PC-3 (cell line): ENCODE data around the gene PPY. TPM values are rescaled to one million over a fixed set of nuclear protein-coding genes. Genes with fewer than 3 reads are reported as not detected.

Experiments used
- ATAC-seq: fragments of 200-7000 bp; cut with Tn5 transposase; 2 replicates; pipeline ENCODE4 v1.9.1; 2020; ENCODE audit warnings: mild to moderate bottlenecking, moderate library complexity
- BruUV-seq: library from RNA; stranded (reverse); fragments of 400-500 nt; replicated peaks from 2 replicates; lab custom pipeline; 2021; lab: Mats Ljungman, UMichigan
- CTCF ChIA-PET: fragments of 300-600 bp; sonication (Branson Sonifier 250); formaldehyde crosslinking; loops from one replicate; lab custom pipeline; 2022; ENCODE audit warnings: antibody characterized with exemption; lab: Charles Lee
- POLR2A ChIA-PET: fragments of 300-600 bp; sonication (Branson Sonifier 250); formaldehyde crosslinking; loops from one replicate; lab custom pipeline; 2022; ENCODE audit warnings: antibody characterized with exemption; ENCODE audit not compliant: unreplicated experiment; lab: Charles Lee
- DNase-seq: peaks from one replicate; pipeline ENCODE4 v3.0.0-alpha.2; 2015
- H2AFZ ChIP-seq: fragments of 300-600 bp; sonication (generic); 2 replicates; pipeline ENCODE4 v1.6.0; 2016; ENCODE audit warnings: antibody characterized with exemption, low read length
- H3F3A ChIP-seq: fragments of 300-600 bp; sonication (generic); one replicate; pipeline ENCODE4 v1.6.0; 2017; ENCODE audit warnings: antibody characterized with exemption, low read length, control low read depth, mild to moderate bottlenecking; ENCODE audit not compliant: unreplicated experiment
- H3K27ac ChIP-seq: fragments of 300-600 bp; sonication (generic); 2 replicates; pipeline ENCODE4 v1.5.1; 2016; ENCODE audit warnings: mild to moderate bottlenecking, low read length
- H3K27me3 ChIP-seq: fragments of 300-600 bp; sonication (generic); 2 replicates; pipeline ENCODE4 v1.6.1; 2016; ENCODE audit warnings: low read length, mixed read lengths
- H3K36me3 ChIP-seq: fragments of 300-600 bp; sonication (generic); 2 replicates; pipeline ENCODE4 v1.6.1; 2016; ENCODE audit warnings: low read depth, mixed run types, low read length, mixed read lengths
- H3K4me1 ChIP-seq: fragments of 300-600 bp; sonication (generic); 2 replicates; pipeline ENCODE4 v1.5.1; 2016; ENCODE audit warnings: low read length; ENCODE audit not compliant: insufficient read depth
- H3K4me2 ChIP-seq: fragments of 300-600 bp; sonication (generic); 2 replicates; pipeline ENCODE4 v1.6.0; 2016; ENCODE audit warnings: low read length
- H3K4me3 ChIP-seq: fragments of 300-600 bp; sonication (generic); 2 replicates; pipeline ENCODE4 v1.5.1; 2016; ENCODE audit warnings: mild to moderate bottlenecking, low read length, mixed read lengths
- H3K79me2 ChIP-seq: fragments of 300-600 bp; sonication (generic); 2 replicates; pipeline ENCODE4 v1.6.1; 2017; ENCODE audit warnings: low read length, mixed read lengths
- H3K9ac ChIP-seq: fragments of 300-600 bp; sonication (generic); 2 replicates; pipeline ENCODE4 v1.6.0; 2016; ENCODE audit warnings: mild to moderate bottlenecking, low read length
- H3K9me2 ChIP-seq: fragments of 300-600 bp; sonication (generic); replicated peaks from 2 replicates; pipeline ENCODE4 v1.6.1; 2016; ENCODE audit warnings: mixed run types, low read length, mixed read lengths
- H3K9me3 ChIP-seq: fragments of 300-600 bp; sonication (generic); 2 replicates; pipeline ENCODE4 v1.6.1; 2016; ENCODE audit warnings: low read length, mixed read lengths
- H4K20me1 ChIP-seq: fragments of 300-600 bp; sonication (generic); 2 replicates; pipeline ENCODE4 v1.6.1; 2016; ENCODE audit warnings: low read length, mixed read lengths
- EZH2 ChIP-seq: fragments of 300-600 bp; sonication (generic); IDR thresholded peaks from one replicate; pipeline ENCODE4 v1.6.1; 2017; ENCODE audit warnings: antibody characterized with exemption, mild to moderate bottlenecking, low read length; ENCODE audit not compliant: unreplicated experiment
- EZH2phosphoT487 ChIP-seq: fragments of 300-600 bp; sonication (generic); IDR thresholded peaks from 2 replicates; pipeline ENCODE4 v1.6.1; 2018; ENCODE audit warnings: mild to moderate bottlenecking, antibody characterized with exemption, low read length, borderline replicate concordance
- intact Hi-C: fragments of 100-400 bp; cut with micrococcal nuclease; formaldehyde crosslinking; loops from 2 replicates; pipeline ENCODE4 v1.9.0; 2023
- total RNA-seq: library from RNA; depleted of rRNA; stranded (reverse); fragments of >200 nt; gene quantifications from 2 replicates; pipeline ENCODE4 v1.2.3, GENCODE V29; 2014
- TF ChIP-seq, protein P1 (sequence below): fragments of 300-600 bp; sonication (generic); conservative IDR thresholded peaks from 2 replicates; pipeline ENCODE4 v1.5.1; 2017; ENCODE audit warnings: antibody characterized with exemption, low read depth, mild to moderate bottlenecking, low read length

PPY gene
- total RNA-seq, 1 experiment from 2014 or later, result not detected

DNA sequence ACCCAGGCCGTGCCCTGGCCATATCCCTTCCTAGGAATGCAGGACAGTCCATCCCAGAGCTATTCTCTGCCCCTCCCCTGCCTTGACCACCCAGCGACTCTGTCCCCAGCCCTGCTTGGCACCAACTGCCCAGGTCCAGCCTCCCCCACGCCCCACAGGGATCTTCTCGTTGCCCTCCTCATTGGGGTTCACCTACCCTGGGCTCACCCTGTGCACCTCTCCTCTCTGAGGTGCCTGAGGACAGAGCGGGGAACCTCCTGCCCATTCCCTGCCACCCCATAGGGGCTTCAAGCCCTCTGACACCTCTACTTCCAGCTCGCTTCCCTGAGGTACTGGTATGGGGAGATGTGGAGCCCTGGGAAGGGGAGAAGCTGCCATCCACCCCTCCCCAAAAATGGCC lies 28.7 kb downstream of the PPY start:
- no peak overlapping the region for H3K4me3 ChIP-seq
- DNase-seq (no peak), ATAC-seq (no peak)
- peaks cover 23% of the 10 kb centered on the region; the same call in 1 of the 2 replicates for H3K27me3 ChIP-seq
- no peak overlapping the region for H3K4me2 ChIP-seq
- H2AFZ ChIP-seq, result no peak overlapping the region
- TF ChIP-seq EZH2, result no peak
- no peak for TF ChIP-seq EZH2phosphoT487
- TF ChIP-seq, protein P1, sequence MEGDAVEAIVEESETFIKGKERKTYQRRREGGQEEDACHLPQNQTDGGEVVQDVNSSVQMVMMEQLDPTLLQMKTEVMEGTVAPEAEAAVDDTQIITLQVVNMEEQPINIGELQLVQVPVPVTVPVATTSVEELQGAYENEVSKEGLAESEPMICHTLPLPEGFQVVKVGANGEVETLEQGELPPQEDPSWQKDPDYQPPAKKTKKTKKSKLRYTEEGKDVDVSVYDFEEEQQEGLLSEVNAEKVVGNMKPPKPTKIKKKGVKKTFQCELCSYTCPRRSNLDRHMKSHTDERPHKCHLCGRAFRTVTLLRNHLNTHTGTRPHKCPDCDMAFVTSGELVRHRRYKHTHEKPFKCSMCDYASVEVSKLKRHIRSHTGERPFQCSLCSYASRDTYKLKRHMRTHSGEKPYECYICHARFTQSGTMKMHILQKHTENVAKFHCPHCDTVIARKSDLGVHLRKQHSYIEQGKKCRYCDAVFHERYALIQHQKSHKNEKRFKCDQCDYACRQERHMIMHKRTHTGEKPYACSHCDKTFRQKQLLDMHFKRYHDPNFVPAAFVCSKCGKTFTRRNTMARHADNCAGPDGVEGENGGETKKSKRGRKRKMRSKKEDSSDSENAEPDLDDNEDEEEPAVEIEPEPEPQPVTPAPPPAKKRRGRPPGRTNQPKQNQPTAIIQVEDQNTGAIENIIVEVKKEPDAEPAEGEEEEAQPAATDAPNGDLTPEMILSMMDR, result no peak
- POLR2A ChIA-PET, result interaction anchor here (0.6 kb wide), 1 partner anchor 93 kb away, joined by 4 read pairs; no protein-coding TSS in a partner anchor
- no TSS peak for BruUV-seq
- no peaks in the 10 kb centered on the region for H3K9me3 ChIP-seq
- no peaks in the 10 kb centered on the region for H4K20me1 ChIP-seq
- H3K36me3 ChIP-seq, result no peaks in the 10 kb centered on the region
- intact Hi-C loops, result no loop called here
- H3K27ac ChIP-seq, result no peak overlapping the region
- H3K9me2 ChIP-seq, result no peaks in the 10 kb centered on the region
- CTCF ChIA-PET, result no interaction called here
- H3F3A ChIP-seq, result no peaks in the 10 kb centered on the region
- no peak overlapping the region for H3K9ac ChIP-seq
- H3K4me1 ChIP-seq, result no peaks in the 10 kb centered on the region
- no peaks in the 10 kb centered on the region for H3K79me2 ChIP-seq

DNA sequence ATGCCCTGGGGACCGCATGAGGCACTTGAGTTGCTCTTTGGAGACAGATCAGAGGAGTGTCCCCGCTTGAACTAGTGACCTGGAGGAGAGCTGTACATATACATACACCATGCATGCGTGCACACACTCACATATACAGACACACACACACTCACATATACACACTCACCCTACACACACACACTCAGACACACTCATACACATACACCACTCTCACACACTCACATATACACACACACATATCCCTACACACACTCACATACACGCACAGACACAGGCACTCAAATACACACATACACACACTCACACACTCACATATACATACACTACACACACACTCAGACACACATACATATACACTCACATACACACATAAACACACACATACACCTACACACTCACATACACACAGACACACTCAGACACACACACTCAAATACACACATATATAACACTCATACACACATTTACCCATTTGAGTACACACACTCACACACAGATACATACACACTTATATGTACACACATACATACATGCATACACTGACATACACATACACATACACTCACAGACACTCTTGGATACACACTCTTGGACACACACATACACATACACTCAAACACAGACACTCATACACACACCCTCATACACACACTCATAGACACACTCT lies 29.5 kb downstream of the PPY start:
- H3K27ac ChIP-seq, result no peak overlapping the region
- no peaks in the 10 kb centered on the region for H3F3A ChIP-seq
- no peak overlapping the region for H2AFZ ChIP-seq
- no peak for DNase-seq
- H3K79me2 ChIP-seq, result no peaks in the 10 kb centered on the region
- H3K9me3 ChIP-seq, result no peaks in the 10 kb centered on the region
- H3K4me1 ChIP-seq, result no peaks in the 10 kb centered on the region
- BruUV-seq, result no TSS peak
- no peak overlapping the region for H3K4me2 ChIP-seq
- intact Hi-C loops, result no loop called here
- ChIA-PET CTCF (no interaction called here), POLR2A (no interaction called here)
- no peaks in the 10 kb centered on the region for H3K36me3 ChIP-seq
- H3K4me3 ChIP-seq, result no peak overlapping the region
- H3K9ac ChIP-seq, result no peak overlapping the region
- ATAC-seq, result no peak
- no peaks in the 10 kb centered on the region for H3K9me2 ChIP-seq
- no peaks in the 10 kb centered on the region for H4K20me1 ChIP-seq
- H3K27me3 ChIP-seq, result peaks cover 31% of the 10 kb centered on the region
- TF ChIP-seq EZH2phosphoT487 (no peak), EZH2 (no peak)
- TF ChIP-seq, protein P1, result no peak

DNA sequence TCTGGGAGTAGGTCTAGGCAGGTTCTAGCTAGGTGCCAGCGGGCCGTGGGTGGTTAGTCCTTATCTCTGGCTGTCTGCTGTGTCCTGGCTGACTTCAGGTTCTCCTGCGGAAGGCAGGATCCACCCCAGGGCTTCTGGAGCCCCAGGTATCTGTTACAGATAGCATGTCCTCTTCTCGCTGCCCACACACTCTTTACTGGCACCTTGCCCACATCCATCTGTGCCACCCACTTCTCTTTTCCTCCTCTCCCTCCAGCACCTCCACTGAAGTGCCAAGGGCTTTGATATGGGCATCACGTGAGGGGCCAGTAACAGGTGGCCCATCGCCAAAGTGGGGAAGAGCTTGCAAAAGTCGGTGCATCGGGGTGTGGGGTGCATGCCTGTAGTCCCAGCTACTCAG lies 30.4 kb downstream of the PPY start:
- CTCF ChIA-PET, result interaction anchor here (0.6 kb wide), 1 partner anchor 78 kb away, joined by 3 read pairs; no protein-coding TSS in a partner anchor
- no peaks in the 10 kb centered on the region for H3K4me1 ChIP-seq
- no peaks in the 10 kb centered on the region for H3K9me3 ChIP-seq
- no peak overlapping the region for H2AFZ ChIP-seq
- intact Hi-C loops, result no loop called here
- no peaks in the 10 kb centered on the region for H4K20me1 ChIP-seq
- no peak overlapping the region for H3K4me3 ChIP-seq
- BruUV-seq, result no TSS peak
- no peak overlapping the region for H3K9ac ChIP-seq
- no peaks in the 10 kb centered on the region for H3K36me3 ChIP-seq
- no peak overlapping the region for H3K4me2 ChIP-seq
- H3K9me2 ChIP-seq, result no peaks in the 10 kb centered on the region
- POLR2A ChIA-PET, result no interaction called here
- H3K79me2 ChIP-seq, result no peaks in the 10 kb centered on the region
- ATAC-seq, result no peak
- DNase-seq, result no peak
- H3K27ac ChIP-seq, result no peak overlapping the region
- H3K27me3 ChIP-seq, result peaks cover 40% of the 10 kb centered on the region
- no peaks in the 10 kb centered on the region for H3F3A ChIP-seq
- TF ChIP-seq EZH2 (no peak), EZH2phosphoT487 (no peak)
- TF ChIP-seq, protein P1, result no peak
